SU-DHL-6 (cell line): ENCODE results near the gene FUT9.

Experiments
- EZH2phosphoT487 ChIP-seq: fragments of 200-600 bp; sonication (generic), shearing (Covaris generic); conservative IDR thresholded peaks from 2 replicates; pipeline ENCODE4 v1.6.1; 2018; ENCODE audit warnings: mild to moderate bottlenecking, antibody characterized with exemption, low read length, moderate library complexity, mixed read lengths
- TF ChIP-seq, protein P1 (sequence below): fragments of 200-600 bp; sonication (generic); IDR thresholded peaks from one replicate; pipeline ENCODE4 v1.5.1; 2017; ENCODE audit warnings: antibody characterized with exemption, mild to moderate bottlenecking, low read length, moderate library complexity; ENCODE audit not compliant: insufficient read depth, poor library complexity, severe bottlenecking

DNA sequence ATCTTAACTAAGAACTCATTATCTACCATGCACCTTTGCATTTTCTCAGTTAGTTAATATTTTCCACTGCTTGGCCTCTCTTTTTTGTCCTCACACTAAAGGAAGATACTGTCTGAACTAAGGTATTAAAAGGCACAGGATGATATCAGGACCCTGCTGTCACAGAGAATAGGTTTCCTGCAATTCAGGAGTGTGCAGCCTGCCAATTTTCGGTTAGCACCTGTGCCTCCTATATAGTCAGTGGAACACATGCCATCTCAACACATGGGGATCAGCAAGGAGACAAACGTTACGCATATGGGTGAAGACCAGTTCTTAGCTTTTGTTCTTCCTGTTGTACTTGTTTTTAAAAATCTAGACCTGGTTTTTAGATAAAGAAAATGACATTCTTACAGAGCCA lies 71.0 kb downstream of the FUT9 start:
- TF ChIP-seq, protein P1, sequence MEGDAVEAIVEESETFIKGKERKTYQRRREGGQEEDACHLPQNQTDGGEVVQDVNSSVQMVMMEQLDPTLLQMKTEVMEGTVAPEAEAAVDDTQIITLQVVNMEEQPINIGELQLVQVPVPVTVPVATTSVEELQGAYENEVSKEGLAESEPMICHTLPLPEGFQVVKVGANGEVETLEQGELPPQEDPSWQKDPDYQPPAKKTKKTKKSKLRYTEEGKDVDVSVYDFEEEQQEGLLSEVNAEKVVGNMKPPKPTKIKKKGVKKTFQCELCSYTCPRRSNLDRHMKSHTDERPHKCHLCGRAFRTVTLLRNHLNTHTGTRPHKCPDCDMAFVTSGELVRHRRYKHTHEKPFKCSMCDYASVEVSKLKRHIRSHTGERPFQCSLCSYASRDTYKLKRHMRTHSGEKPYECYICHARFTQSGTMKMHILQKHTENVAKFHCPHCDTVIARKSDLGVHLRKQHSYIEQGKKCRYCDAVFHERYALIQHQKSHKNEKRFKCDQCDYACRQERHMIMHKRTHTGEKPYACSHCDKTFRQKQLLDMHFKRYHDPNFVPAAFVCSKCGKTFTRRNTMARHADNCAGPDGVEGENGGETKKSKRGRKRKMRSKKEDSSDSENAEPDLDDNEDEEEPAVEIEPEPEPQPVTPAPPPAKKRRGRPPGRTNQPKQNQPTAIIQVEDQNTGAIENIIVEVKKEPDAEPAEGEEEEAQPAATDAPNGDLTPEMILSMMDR = no peak
- TF ChIP-seq EZH2phosphoT487 = no peak
